Measurements from ENCODE around the gene CYB561.
A peak's percentile ranks its signal among the peaks of the same experiment; 100 is the strongest.

Gene CYB561

DNA sequence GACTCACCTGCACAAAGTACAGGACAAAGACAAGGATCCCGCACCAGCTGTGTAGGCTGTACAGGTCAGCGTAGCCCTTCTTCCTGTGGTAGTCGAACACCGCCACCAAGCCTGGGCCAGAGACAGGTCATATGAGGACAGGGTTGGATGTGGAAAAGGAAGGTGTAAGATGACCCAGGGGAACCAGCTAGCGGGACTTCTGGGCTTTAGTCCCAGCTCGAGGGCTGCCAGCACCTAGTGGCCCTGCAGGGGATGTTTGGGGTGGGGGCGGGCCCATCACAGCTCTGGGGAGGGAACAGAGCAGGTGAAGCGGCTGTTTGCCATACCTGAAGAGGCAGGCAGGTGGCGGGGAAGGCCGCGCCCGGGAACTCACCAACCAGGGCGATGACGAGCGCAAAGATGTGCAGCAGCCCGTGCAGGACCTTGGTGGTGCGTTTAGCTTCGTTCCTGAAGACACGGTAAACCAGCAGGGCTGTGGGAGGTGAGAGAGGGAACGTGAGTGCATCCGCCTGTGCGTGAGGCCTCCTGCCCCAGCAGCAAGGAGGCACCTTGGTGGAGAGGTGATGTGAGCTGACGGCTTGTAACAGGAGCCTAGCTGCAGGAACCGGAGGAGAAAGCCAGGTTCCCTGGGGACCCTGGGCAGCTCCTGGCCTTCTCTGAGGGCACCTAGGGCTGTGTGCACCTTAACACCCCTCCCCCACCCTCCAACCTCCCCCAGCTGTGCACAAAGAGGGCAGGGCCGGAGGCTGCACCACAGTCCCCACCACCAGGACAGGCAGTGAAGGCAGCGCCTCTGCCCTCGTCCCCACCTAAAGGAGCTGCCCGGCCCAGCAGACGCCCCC, 10.2 kb downstream of the CYB561 start:
- peak; percentile 24 for DNase-seq (ENCODE audit: low spot score)
- no peak for FAIRE-seq

DNA sequence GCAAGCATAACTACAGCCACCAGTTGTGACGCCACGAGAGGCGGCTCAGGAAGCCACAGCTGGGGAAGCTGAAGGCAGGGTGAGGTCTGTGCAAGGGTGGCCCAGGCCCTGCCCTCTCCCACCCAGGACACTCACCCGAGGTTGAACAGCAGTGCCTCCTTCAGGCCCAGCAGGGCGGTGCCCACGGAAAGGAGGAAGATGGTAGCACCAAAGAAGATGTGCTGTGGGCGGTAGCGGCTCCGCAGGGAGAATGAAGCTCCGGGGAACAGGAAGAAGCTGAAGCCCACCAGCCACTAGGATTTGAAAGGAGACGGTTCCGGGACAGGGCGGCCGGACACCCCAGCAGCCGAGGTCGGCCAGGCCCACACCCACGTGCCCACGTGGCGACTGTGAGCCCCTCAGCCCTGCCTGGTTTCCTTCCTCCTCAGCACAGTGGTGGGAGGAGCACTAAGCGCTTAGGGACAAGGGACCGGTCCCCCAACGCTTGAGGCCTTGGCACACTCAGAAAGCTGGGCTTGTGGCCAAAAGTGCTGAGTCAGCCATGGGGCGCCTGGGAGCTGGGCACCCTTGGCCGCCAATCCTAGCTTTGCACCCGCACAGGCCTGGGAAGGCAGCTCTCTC, 11.0 kb downstream of the CYB561 start:
- peak; percentile 35 for FAIRE-seq
- peak; percentile 76 for DNase-seq (ENCODE audit: low spot score)

DNA sequence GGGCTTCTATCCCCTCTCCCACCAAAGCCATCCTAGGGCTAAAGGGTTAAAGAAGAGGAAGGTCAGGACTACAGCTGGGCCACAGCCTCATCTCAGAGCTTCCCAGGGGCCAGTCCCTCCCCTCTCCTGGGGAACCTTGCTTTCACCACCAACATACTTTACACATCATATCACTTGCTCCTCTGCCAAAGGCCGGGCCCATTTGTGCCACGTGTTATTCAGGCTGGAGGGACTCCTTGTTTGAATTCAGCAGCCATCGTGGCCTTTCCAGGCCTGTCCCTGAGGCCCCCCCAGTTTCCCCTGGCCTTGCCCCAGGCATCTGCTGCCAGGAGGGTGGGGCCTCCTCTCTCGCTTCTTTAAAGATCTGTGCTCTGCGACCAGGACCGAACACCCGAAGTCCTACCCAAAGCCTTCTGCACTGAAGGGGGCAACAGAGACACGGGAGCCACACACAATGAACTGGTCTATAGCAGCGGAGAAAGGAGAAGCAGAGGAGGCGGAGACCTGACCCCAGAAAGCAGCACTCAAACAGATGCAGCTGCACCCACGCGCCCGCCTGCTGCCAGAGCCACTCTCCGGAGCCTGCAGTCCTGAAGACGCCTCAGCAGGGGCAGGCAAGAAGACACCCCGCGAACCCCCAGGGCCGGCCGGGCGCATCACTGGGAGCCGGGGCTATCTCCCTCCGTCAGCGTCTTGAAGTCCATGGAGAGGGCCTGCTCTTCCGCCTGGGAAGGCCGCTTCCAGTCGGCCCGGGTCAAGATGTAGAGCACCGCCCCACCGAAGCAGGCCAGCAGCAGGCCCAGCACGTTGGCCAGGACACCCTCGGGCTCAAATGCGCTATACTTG, 12.1 kb downstream of the CYB561 start:
- peak; percentile 68 for FAIRE-seq
- DNase-seq (ENCODE audit: low spot score): peak; percentile 78

DNA sequence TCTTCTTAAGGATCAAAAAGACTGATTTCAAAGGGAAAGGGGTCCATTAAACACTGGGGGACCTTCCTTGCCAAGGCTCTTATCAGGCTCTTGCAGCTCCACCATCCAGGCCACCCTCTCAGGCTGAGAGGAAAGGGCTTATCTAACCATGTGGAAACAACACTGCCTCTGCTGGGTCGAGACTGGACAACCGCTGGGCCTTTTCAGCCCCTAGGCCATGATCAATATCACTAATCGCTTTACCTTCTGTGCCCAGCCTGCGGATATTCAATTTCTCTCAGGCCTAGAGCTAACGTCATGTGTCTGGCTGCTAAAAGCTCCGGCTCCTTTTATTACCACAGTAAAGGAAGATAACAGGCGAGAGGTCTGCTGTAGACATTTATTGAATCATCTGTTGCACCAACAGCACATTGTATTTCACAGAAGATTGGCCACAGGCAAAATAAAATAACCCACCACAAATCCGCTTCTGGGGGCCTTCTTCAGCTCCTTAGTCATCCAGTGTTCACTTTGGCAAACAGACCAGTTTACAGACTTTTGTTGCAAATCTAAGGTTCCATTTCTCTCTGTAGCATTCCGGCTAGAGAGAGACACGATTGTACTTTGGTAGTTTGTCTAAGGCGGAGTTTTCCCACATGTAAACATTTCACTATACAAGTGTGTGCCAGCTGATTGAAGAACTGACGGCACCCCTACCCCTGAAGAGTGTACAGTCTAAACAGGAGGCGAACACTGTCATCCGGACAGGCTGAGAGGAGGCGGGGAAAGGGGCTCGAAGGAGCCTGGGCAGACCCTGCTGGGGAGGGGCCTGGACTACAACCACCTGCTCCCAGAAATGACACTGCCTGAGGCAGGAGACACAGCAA, 13.9 kb downstream of the CYB561 start:
- FAIRE-seq: no peak
- no peak for DNase-seq (ENCODE audit: low spot score)

DNA sequence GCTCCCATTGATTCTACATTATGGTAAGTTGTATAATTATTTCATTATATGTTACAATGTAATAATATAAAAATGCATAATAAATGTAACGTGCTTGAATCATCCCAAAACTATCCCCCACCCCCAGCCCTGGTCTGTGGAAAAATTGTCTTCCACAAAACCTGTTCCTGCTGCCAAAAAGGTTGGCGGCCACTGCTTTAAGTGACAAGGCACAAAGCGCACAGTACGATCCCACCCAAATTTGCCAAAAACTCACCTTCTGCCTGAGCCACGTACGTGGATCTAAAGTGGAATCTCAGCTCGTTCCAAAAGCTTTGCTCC, 14.5 kb downstream of the CYB561 start:
- DNase-seq (ENCODE audit: low spot score) (no peak), FAIRE-seq (no peak)

DNA sequence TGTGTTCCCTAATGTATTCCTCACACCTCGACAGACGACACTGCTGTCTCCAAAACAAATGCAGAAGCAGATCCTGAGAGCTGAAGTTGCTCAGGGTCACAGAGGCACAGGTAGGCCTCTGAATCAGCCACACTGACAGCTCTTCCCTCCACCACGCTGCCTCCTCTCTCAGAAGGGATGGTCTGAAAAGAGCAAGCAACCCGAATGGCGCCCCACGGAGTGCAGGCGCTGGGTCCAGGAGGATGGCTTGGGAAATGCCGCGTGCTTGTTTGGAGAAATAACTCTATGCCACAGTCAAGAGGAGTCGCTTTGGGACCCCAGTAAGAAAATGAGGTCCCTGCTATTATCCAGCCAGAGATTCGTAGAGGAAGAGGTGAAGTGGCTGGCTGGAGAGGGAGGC, 15.9 kb downstream of the CYB561 start:
- FAIRE-seq (no peak), DNase-seq (ENCODE audit: low spot score) (no peak)

DNA sequence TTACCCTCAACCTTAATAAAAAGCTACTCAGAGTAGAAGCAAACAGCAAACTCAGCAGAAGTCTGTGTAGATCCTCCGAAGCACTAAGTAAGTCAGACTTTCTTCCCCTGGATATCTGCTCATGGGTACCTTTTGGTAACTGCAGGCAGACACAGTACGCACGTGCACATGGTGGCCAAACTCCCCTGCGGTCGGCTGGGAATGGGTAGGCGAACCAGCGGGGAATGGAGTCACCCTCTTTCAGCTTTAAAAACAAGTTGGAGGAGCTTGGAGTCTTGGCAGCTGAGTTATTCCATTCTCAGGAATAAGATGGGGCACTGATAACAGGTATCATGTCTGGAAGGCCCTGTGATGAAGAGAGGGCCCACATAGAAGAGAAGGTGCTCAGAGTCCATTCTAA, 16.3 kb downstream of the CYB561 start:
- FAIRE-seq (no peak), DNase-seq (ENCODE audit: low spot score) (no peak)

DNA sequence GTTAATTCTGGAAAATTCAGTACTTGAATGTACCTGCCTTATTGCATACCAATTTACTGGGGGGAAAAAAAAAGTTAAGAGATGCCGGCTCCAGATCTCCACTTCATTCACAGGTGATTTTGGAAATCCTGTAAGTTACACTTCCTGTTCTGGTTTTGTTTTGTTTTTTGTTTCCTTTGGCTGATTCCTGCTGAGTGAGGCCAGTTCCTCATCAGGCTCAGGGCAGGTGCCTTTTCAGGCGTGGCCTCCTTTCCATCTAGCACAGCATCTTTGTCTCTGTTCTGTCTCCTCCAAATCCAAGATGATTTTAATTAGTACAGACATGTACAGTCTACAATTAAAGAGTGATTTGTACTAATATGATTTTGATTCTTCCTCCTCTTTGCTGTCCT, 19.2 kb downstream of the CYB561 start:
- no peak for FAIRE-seq
- DNase-seq (ENCODE audit: low spot score): no peak

DNA sequence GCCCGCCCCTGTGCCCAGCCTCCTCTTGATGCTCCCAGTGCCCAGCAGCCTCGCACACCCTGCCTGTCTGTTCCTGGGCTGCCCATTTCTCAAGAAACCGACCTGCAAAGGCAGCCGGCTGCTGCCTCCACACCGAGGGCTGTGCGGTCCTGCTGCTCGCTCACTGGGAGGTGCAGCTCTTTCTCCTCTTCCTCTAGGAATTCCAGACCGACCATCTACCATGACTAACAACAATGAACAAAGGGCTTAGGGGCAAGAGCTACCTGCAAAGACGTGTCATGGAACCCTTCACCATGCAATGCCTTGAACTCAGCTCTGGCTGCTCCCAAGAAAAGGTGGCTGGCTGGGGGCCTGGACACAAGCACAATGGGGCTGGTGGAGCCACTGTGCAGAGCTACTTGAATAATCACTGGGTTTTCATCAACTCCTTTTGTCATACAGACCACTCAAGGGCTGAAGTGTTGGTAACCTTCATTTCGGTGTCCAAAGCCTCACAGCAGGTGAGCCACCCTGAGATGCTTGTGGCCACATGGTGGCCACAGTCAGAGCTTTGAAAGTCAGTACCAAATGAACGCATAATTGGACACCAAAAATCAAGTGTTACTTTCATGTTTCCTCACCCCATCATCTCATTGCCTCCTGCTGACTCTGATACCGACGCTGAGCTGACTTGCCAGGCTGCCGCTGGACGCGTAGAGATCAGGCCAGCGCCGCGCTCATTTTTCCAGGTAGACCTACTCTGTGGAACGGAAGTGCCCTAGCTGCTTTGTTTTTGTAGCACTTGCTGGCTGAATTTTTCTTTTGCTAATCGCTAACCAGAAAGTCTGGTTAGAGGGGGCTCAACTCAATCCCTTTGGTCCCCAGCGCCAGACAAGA, 19.8 kb downstream of the CYB561 start:
- no peak for FAIRE-seq
- no peak for DNase-seq (ENCODE audit: low spot score)

DNA sequence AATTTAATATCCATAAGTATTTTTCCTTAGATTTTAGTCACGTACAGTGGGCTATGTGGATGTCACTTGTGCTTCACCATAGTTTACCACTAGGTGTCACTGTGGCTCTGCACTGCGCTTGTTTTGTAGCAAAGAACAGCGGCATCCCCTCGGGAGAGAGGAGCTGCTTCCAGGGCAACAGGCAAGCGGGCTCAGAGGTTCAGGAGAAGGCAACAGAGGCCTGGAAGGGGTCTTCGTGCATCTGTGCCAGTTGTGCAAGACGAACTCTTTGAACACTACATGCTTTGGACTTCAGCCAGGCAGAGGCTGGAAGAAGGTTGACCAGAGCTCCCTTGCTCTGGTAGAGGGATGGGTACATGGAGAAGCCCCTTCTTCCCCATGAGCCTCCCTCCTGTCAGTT, 20.6 kb downstream of the CYB561 start:
- peak; percentile 81 for FAIRE-seq
- DNase-seq (ENCODE audit: low spot score): peak; percentile 51

DNA sequence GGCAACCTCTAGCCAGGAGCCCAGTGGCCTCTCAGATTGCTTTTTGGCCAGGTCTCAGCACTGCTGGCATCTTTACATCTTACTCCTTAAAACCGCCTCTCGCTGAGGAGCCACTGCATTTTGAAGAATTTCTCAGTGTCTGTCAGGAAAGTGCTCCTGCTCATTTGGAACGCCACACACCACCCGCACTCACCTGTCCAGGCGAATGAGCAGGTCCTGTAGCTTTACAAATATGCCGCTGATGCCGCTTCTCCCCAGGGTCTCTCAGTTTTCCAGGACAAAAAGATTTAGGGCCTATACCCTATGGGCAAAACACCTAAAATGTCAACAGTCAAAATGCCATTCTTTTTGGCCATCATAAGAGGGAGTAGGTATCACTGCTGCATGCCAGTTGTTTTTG, 22.1 kb downstream of the CYB561 start:
- FAIRE-seq: no peak
- DNase-seq (ENCODE audit: low spot score): no peak

DNA sequence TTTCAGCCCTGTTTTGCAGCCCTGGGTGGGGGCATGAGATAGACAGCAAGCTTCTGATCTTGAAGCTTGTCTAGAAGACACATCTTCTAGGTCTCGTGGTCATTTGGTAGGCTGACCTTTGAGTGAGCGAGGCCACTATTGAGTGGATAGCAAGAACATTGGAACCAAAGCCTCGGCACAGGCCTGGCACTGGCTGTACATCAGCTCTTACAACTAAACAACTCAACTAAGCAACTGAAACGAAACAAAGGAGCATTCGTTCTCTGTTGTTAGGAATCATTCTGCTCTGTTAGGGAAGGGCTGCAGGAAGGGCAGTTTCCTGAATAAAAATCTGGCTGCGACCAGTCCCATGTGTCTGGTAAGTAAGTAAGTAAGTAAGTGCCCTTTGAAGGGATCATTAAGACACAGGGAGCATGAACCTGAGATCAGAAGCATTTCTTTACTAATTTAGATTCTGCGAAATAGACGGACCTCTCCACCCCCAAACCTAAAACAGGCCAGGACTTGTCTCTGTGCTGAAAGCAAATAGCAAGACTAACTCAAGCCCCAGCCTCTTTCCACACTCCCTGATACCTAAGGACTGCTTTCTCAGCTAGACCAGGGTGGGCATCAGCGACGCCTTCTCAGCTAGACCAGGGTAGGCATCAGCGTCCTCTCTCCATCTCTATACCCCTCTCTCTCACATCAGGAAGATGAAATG, 22.7 kb downstream of the CYB561 start:
- FAIRE-seq (no peak), DNase-seq (ENCODE audit: low spot score) (no peak)

DNA sequence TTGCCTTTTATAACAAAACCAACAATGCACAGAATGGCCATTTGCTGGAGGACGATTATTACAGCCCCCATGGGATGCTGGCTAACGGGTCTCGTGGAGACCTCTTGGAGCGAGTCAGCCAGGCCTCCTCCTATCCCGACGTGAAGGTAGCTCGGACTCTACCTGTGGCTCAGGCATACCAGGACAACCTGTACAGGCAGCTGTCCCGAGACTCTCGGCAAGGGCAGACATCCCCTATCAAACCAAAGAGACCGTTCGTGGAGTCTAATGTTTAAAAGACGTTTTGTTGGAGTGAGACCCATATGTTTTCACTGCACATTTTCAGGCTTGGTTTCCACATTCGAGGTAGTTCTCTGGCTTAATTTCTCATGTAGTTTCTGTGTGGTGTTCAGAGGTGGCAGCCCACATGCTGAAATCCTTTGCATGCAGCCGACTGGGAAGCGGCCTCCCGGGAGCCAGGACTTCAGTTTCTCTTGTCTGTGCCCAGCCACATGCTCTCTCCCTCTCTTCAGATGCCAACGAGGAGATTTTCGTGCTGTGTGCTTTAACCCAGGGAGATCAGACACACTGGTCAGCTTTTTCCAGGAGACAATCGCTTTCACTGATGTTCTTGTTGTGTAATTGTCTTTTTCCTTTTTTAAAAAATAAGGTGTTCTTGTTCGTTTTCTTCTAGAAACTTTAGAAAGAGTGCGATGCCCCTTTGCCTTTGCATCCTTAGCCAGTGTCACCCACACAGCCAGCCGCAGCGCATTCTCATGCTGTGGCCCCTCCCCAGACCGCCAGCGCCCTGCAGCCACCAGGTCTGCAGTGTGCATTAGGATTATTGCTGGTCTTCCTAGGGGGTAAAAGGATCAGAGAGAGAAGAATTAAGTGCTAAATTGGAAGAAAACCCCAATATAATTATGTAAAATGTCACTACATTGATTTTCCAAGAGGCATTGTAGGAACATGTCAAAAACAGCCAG, 24.1 kb downstream of the CYB561 start:
- no peak for FAIRE-seq

DNA sequence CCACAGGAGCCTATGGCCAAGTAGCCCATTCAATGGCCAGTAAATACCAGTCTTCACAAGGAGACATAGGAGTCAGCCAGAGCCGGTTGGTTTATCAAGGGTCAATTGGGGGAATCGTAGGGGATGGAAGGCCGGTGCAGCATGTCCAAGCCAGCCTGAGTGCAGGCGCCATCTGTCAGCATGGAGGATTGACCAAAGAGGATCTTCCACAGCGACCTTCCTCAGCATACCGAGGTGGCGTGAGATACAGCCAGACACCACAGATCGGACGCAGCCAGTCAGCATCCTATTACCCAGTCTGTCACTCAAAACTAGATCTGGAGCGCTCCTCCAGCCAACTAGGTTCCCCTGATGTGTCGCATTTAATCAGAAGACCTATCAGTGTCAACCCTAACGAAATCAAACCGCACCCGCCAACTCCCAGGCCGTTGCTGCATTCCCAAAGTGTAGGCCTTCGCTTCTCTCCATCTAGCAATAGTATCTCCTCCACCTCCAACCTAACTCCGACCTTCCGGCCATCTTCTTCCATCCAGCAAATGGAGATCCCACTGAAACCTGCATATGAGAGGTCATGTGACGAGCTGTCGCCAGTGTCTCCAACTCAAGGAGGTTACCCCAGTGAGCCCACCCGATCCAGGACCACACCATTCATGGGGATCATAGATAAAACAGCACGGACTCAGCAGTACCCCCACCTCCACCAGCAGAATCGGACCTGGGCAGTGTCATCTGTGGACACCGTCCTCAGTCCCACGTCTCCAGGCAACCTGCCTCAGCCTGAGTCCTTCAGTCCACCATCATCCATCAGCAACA, 25.0 kb downstream of the CYB561 start:
- no peak for DNase-seq (ENCODE audit: low spot score)
- no peak for FAIRE-seq

More for the DNA sequence above, 24.1 kb downstream of the CYB561 start:
- DNase-seq (ENCODE audit: low spot score): no peak

DNA sequence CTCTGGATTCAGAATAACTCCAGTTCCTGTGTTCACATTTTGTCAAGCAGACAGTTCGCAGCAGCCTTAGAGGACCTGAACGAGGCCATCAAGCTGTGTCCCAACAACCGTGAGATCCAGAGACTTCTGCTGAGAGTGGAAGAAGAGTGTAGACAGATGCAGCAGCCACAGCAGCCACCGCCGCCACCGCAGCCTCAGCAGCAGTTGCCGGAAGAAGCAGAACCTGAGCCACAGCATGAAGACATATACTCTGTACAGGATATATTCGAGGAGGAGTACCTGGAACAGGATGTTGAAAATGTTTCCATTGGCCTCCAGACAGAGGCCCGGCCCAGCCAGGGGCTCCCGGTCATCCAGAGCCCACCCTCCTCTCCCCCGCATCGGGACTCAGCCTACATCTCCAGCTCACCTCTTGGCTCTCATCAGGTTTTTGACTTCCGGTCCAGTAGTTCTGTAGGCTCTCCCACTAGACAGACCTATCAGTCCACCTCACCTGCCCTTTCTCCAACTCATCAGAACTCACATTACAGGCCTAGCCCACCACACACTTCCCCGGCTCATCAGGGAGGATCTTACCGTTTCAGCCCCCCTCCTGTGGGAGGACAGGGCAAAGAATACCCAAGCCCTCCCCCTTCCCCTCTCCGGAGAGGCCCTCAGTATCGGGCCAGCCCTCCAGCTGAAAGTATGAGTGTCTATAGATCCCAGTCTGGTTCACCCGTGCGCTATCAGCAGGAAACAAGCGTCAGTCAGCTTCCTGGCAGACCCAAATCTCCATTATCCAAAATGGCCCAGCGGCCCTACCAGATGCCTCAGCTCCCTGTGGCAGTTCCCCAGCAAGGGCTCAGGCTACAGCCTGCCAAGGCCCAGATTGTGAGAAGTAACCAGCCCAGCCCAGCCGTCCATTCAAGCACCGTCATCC, 25.9 kb downstream of the CYB561 start:
- DNase-seq (ENCODE audit: low spot score) (no peak), FAIRE-seq (no peak)

DNA sequence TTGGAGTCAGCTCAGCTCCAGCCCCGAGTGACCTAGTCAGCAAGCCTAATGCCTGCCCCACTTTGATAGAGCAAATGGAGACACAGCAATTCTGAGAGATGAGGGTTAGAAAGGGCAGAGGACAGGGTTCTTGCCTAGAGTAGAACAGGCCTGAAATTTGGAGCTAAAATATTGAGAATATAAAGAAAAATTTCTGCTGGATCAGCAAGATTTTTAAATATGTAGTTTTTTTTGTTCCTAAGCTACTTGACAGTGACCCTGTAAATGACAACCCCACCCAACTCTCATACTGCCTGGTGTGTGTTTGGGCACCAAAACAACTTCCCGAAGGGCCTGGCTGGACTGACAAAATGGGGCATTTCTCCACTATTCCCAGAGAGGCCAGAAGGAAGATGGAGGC, 26.7 kb downstream of the CYB561 start:
- no peak for DNase-seq (ENCODE audit: low spot score)
- no peak for FAIRE-seq

DNA sequence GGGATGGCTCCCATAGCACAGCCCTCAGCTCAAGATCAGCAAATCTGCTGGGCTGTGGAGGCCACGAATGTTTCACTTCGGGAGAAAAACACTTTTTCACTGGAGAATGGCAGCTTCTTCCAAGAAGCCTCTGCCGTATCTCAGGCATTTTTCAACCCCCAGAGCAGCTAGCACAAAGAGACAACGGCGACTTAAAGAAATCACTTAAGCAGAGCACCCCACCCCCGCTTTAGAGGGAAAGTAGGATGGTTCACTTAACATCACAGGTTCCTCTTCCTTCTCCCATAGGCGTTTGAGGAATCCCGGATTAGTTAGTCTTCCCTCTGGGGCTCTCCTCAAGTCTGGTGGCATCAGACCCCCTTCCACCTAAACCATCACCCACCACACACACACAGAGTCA, 27.6 kb downstream of the CYB561 start:
- FAIRE-seq (no peak), DNase-seq (ENCODE audit: low spot score) (no peak)

All from RCC 7860 (cell line).